HepG2 (cell line): Measurements from ENCODE around the gene TOP1. TPM values are rescaled to one million over a fixed set of nuclear protein-coding genes. Genes with fewer than 3 reads are reported as not detected.

Experiments used
- ATAC-seq: fragments of 200-7000 bp; cut with Tn5 transposase; 3 replicates; pipeline ENCODE4 v1.9.1; 2020; ENCODE audit warnings: mild to moderate bottlenecking, moderate library complexity
- BruUV-seq: library from RNA; stranded (reverse); fragments of 400-500 nt; replicated peaks from 2 replicates; lab custom pipeline; 2021; lab: Mats Ljungman, UMichigan
- CTCF ChIA-PET: fragments of 300-600 bp; formaldehyde crosslinking; extraction: SDS; loops from one replicate; lab custom pipeline; 2021; ENCODE audit warnings: low total read pairs, inconsistent platforms, low intra/inter-chr PET ratio; lab: Yijun Ruan, JAX
- POLR2A ChIA-PET: fragments of 350-600 bp; sonication (Branson Sonifier 250); formaldehyde crosslinking; loops from one replicate; lab custom pipeline; 2020; ENCODE audit warnings: antibody characterized with exemption, inconsistent platforms; lab: Yijun Ruan, JAX
- DNase-seq: peaks from one replicate; pipeline ENCODE4 v3.0.0-alpha.2; 2015; ENCODE audit warnings: low spot score
- FAIRE-seq: peaks from 3 replicates; lab custom pipeline; 2011; peaks lifted over from hg19 to GRCh38; lab: Jason Lieb, UNC
- H2AFZ ChIP-seq: one replicate; pipeline ENCODE4 v1.6.1; 2011; ENCODE audit warnings: low read length, inconsistent platforms
- H3K27ac ChIP-seq: fragments of 300-600 bp; 3 replicates; pipeline ENCODE4 v1.8.0; 2011; ENCODE audit warnings: mixed run types, mild to moderate bottlenecking, mixed read lengths, low read length, inconsistent platforms; ENCODE audit not compliant: insufficient read depth; ENCODE audit errors: extremely low read length
- H3K27me3 ChIP-seq, 2 experiments: fragments of 200-600 bp in 1 of 2; 2 replicates in 1 of 2; 3 replicates in 1 of 2; pipeline versions ENCODE4 v1.6.0 to v1.8.0; 2011; ENCODE audit warnings: low read length in 2 of 2, mild to moderate bottlenecking in 2 of 2, moderate library complexity in 2 of 2, inconsistent platforms in 1 of 2; ENCODE audit not compliant: insufficient read depth in 2 of 2, control insufficient read depth in 1 of 2
- H3K36me3 ChIP-seq, 2 experiments: fragments of 200-600 bp in 1 of 2; replicated peaks in 1 of 2; 2 replicates in 1 of 2; 3 replicates in 1 of 2; pipeline versions ENCODE4 v1.5.1 to v1.8.0; 2011; ENCODE audit warnings: low read length in 2 of 2, inconsistent platforms in 1 of 2; ENCODE audit not compliant: insufficient read depth in 2 of 2, control insufficient read depth in 1 of 2
- H3K4me1 ChIP-seq: 2 replicates; pipeline ENCODE4 v1.5.1; 2012; ENCODE audit warnings: low read length, inconsistent platforms; ENCODE audit not compliant: insufficient read depth
- H3K4me2 ChIP-seq: 2 replicates; pipeline ENCODE4 v1.6.0; 2011; ENCODE audit warnings: low read depth, low read length, inconsistent platforms
- H3K4me3 ChIP-seq, 3 experiments: fragments of 200-600 bp in 1 of 3; sonication (generic), shearing (Covaris generic) in 1 of 3; replicated peaks in 1 of 3; 2 replicates each; pipeline ENCODE4 v1.5.1; 2011 to 2016; ENCODE audit warnings: low read length in 3 of 3, inconsistent platforms in 2 of 3, low read depth in 2 of 3, mild to moderate bottlenecking in 2 of 3, control low read depth in 1 of 3, mixed read lengths in 1 of 3; ENCODE audit not compliant: insufficient read depth in 1 of 3
- H3K79me2 ChIP-seq: one replicate; pipeline ENCODE4 v1.6.1; 2011; ENCODE audit warnings: low read length, inconsistent platforms; ENCODE audit not compliant: insufficient read depth
- H3K9ac ChIP-seq: 2 replicates; pipeline ENCODE4 v1.6.0; 2011; ENCODE audit warnings: mild to moderate bottlenecking, low read depth, low read length, inconsistent platforms; ENCODE audit not compliant: insufficient read depth
- H3K9me3 ChIP-seq: 2 replicates; pipeline ENCODE4 v1.5.1; 2012; ENCODE audit warnings: mild to moderate bottlenecking, low read length
- H4K20me1 ChIP-seq: 2 replicates; pipeline ENCODE4 v1.6.0; 2011; ENCODE audit warnings: inconsistent platforms, mild to moderate bottlenecking, low read length, moderate library complexity; ENCODE audit not compliant: insufficient read depth
- ARID3A ChIP-seq: IDR thresholded peaks from 2 replicates; pipeline ENCODE4 v1.6.1; 2012; ENCODE audit warnings: low read depth, low read length, improper control_type of control experiment
- CREB1 ChIP-seq, 2 experiments: fragments of 450-650 bp in 1 of 2; IDR thresholded peaks; 2 replicates each; pipeline ENCODE4 v1.6.1; 2016 to 2017; ENCODE audit warnings: control low read depth in 1 of 2, mild to moderate bottlenecking in 1 of 2, missing compliant biosample characterization in 1 of 2, missing genetic modification characterization in 1 of 2
- ELF4 ChIP-seq: sonication (generic); formaldehyde crosslinking; IDR thresholded peaks from 2 replicates; pipeline ENCODE4 v1.5.0; 2020; ENCODE audit warnings: missing genetic modification reagents, mild to moderate bottlenecking, moderate library complexity, borderline replicate concordance
- IRF2 ChIP-seq: IDR thresholded peaks from 2 replicates; pipeline ENCODE4 v1.6.1; 2018; ENCODE audit warnings: missing genetic modification reagents, missing compliant biosample characterization
- KDM1A ChIP-seq: IDR thresholded peaks from 2 replicates; pipeline ENCODE4 v1.6.1; 2016; ENCODE audit warnings: missing compliant biosample characterization
- MAZ ChIP-seq, 2 experiments: sonication (generic) in 1 of 2; formaldehyde crosslinking in 1 of 2; IDR thresholded peaks; 2 replicates each; pipeline versions ENCODE4 v1.5.0 to v1.6.1; 2012 to 2020; ENCODE audit warnings: low read depth in 2 of 2, mild to moderate bottlenecking in 2 of 2, borderline replicate concordance in 1 of 2, improper control_type of control experiment in 1 of 2, low read length in 1 of 2, missing genetic modification reagents in 1 of 2, moderate library complexity in 1 of 2
- MTF1 ChIP-seq: sonication (generic); formaldehyde crosslinking; IDR thresholded peaks from 2 replicates; pipeline ENCODE4 v1.5.0; 2020; ENCODE audit warnings: missing genetic modification reagents
- MZF1 ChIP-seq: sonication (generic); formaldehyde crosslinking; IDR thresholded peaks from 2 replicates; pipeline ENCODE4 v1.8.1; 2023; ENCODE audit warnings: mild to moderate bottlenecking, missing genetic modification reagents, borderline replicate concordance
- PCBP2 ChIP-seq: fragments of 200-400 bp; formaldehyde crosslinking; optimal IDR thresholded peaks from 2 replicates; pipeline ENCODE3; 2018; ENCODE audit warnings: low read length, low read depth; ENCODE audit not compliant: poor library complexity, severe bottlenecking
- RFX5 ChIP-seq: IDR thresholded peaks from 2 replicates; pipeline ENCODE4 v1.6.1; 2011; ENCODE audit warnings: low read depth, low read length, improper control_type of control experiment
- SALL1 ChIP-seq: sonication (generic); formaldehyde crosslinking; IDR thresholded peaks from 2 replicates; pipeline ENCODE4 v1.8.0; 2022; ENCODE audit warnings: mild to moderate bottlenecking, missing genetic modification reagents
- SMAD3 ChIP-seq: sonication (generic); formaldehyde crosslinking; IDR thresholded peaks from 2 replicates; pipeline ENCODE4 v1.4.0; 2020; ENCODE audit warnings: missing genetic modification reagents
- SP5 ChIP-seq: IDR thresholded peaks from 2 replicates; pipeline ENCODE4 v1.6.1; 2016; ENCODE audit warnings: low read depth, borderline replicate concordance
- SYNCRIP ChIP-seq: fragments of 200-400 bp; formaldehyde crosslinking; IDR thresholded peaks from 2 replicates; pipeline ENCODE4 v1.6.1; 2018; ENCODE audit warnings: mild to moderate bottlenecking, low read depth, low read length; ENCODE audit not compliant: insufficient read depth
- TBX2 ChIP-seq: sonication (generic); formaldehyde crosslinking; IDR thresholded peaks from 2 replicates; pipeline ENCODE4 v1.5.0; 2020; ENCODE audit warnings: missing genetic modification reagents, mild to moderate bottlenecking, borderline replicate concordance
- ZFY ChIP-seq: sonication (generic); formaldehyde crosslinking; IDR thresholded peaks from 2 replicates; pipeline ENCODE4 v1.4.0; 2020; ENCODE audit warnings: missing genetic modification reagents
- ZMYM2 ChIP-seq: sonication (generic); formaldehyde crosslinking; IDR thresholded peaks from 2 replicates; pipeline ENCODE4 v1.8.0; 2022; ENCODE audit warnings: mild to moderate bottlenecking, missing genetic modification reagents
- ZMYM4 ChIP-seq: sonication (generic); formaldehyde crosslinking; IDR thresholded peaks from 2 replicates; pipeline ENCODE4 v1.8.1; 2023; ENCODE audit warnings: mild to moderate bottlenecking, missing genetic modification reagents
- ZNF260 ChIP-seq: sonication (generic); formaldehyde crosslinking; IDR thresholded peaks from 2 replicates; pipeline ENCODE4 v1.4.0; 2020; ENCODE audit warnings: missing genetic modification reagents, low read depth, mild to moderate bottlenecking, borderline replicate concordance
- ZNF263 ChIP-seq: sonication (generic); formaldehyde crosslinking; IDR thresholded peaks from 2 replicates; pipeline ENCODE4 v1.4.0; 2020; ENCODE audit warnings: missing genetic modification reagents
- ZNF34 ChIP-seq: sonication (generic); formaldehyde crosslinking; IDR thresholded peaks from 2 replicates; pipeline ENCODE4 v1.4.0; 2020; ENCODE audit warnings: mild to moderate bottlenecking, missing genetic modification reagents, borderline replicate concordance
- ZNF530 ChIP-seq: sonication (generic); formaldehyde crosslinking; IDR thresholded peaks from 2 replicates; pipeline ENCODE4 v1.5.0; 2020; ENCODE audit warnings: low read depth, mild to moderate bottlenecking, missing genetic modification reagents
- ZNF629 ChIP-seq: sonication (generic); formaldehyde crosslinking; conservative IDR thresholded peaks from 2 replicates; pipeline ENCODE4 v1.5.0; 2020; ENCODE audit warnings: missing genetic modification reagents
- WGBS: methylation state at CpG from one replicate; pipeline ENCODE4 v1.1.6; 2017; ENCODE audit warnings: low lambda C conversion rate; 5-methylcytosine and 5-hydroxymethylcytosine counted together
- in situ Hi-C: cut with HindIII; loops from 2 replicates; pipeline ENCODE4 v1.10.0; 2017; ENCODE audit warnings: low pct_unique_long_range_greater_than_20kb; ENCODE audit not compliant: extremely low pct_ligation_motif_present
- intact Hi-C: fragments of 100-400 bp; cut with micrococcal nuclease; formaldehyde crosslinking; loops from one replicate; pipeline ENCODE4 v1.10.0; 2022; ENCODE audit not compliant: unreplicated experiment
- polyA plus RNA-seq, 8 experiments: library from polyadenylated mRNA; depleted of rRNA in 3 of 8; stranded (reverse) in 7 of 8; unstranded in 1 of 8; fragments of >200 nt; fragmentation: Illumina TruSeq in 4 of 8; extraction: Trizol in 4 of 8; gene quantifications; 2 replicates each; pipeline versions ENCODE4 v1.2.1 to v1.2.3, GENCODE V29; 2011 to 2016; ENCODE audit warnings: low read depth in 4 of 8, missing spikeins in 1 of 8, mixed read lengths in 1 of 8; ENCODE audit not compliant: insufficient read depth in 1 of 8
- total RNA-seq, 5 experiments: library from RNA; depleted of rRNA; stranded (reverse); fragments of >200 nt; fragmentation: Illumina TruSeq; extraction: Trizol; gene quantifications; 2 replicates each; pipeline ENCODE4 v1.2.3, GENCODE V29; 2016; ENCODE audit warnings: low read depth in 1 of 5

The TOP1 gene
- total and polyA plus RNA-seq, 2 of the 13 experiments (the other 11 are each of a cell fraction or from before 2014, with no cell fraction given) = 10.2 to 19.4 TPM

- H4K20me1 ChIP-seq = no peaks in the 10 kb centered on the region
- CTCF ChIA-PET = no interaction called here
- no peak overlapping the region for H2AFZ ChIP-seq
- 53% methylated on average over 8 of the region's 8 CpGs for WGBS
- intact Hi-C loops = no loop called here
- in situ Hi-C loops = no loop called here
- H3K27me3 ChIP-seq = peaks cover 6 to 32% of the 10 kb centered on the region in 2 experiments; a peak in 4 of 5 replicates
- peaks cover 7% of the 10 kb centered on the region for H3K9me3 ChIP-seq
- H3K27ac ChIP-seq = no peak overlapping the region
- FAIRE-seq (no peak), ATAC-seq (no peak), DNase-seq (no peak)
- peaks cover 76% of the 10 kb centered on the region for H3K4me1 ChIP-seq
- POLR2A ChIA-PET = interaction anchor here (1.4 to 2.4 kb wide), 2 partner anchors 20 to 23 kb away, joined by 4 to 14 read pairs; partner anchors contain the start of gene TOP1
- no peaks in the 10 kb centered on the region for H3K79me2 ChIP-seq
- no TSS peak for BruUV-seq
- peak overlapping the region; percentile 94; the same call in 1 of the 2 replicates for H3K4me2 ChIP-seq
- H3K4me3 ChIP-seq = no peak overlapping the region
- H3K36me3 ChIP-seq = no peaks in the 10 kb centered on the region
- no peak overlapping the region for H3K9ac ChIP-seq
- peak; percentile 62; the same call in 1 of the 2 replicates for TF ChIP-seq KDM1A (CRISPR knock-in tag)
- no peak for TF ChIP-seq ZNF260 (CRISPR knock-in tag)
- peak; percentile 33; the same call in 1 of the 2 replicates for TF ChIP-seq ZMYM4 (CRISPR knock-in tag)
- TF ChIP-seq CREB1 (IDR thresholded peaks at IDR 0.05) = no peak
- no peak for TF ChIP-seq CREB1 (CRISPR knock-in tag; IDR thresholded peaks at IDR 0.05)
- no peak for TF ChIP-seq MAZ (IDR thresholded peaks at IDR 0.05; ENCODE audit: borderline replicate concordance, low read depth, low read length)
- TF ChIP-seq MAZ (CRISPR knock-in tag; IDR thresholded peaks at IDR 0.05; ENCODE audit: low read depth) = no peak
- TF ChIP-seq IRF2 (CRISPR knock-in tag) = 0 out of 2 replicates have a peak, but pooled peaks have one; percentile 16
- no peak for TF ChIP-seq SP5 (CRISPR knock-in tag)
- no peak for TF ChIP-seq ZNF530
- no peak for TF ChIP-seq ZMYM2 (CRISPR knock-in tag)
- TF ChIP-seq SALL1 = 0 out of 2 replicates have a peak, but pooled peaks have one; percentile 9
- TF ChIP-seq ZNF629 (CRISPR knock-in tag) = peak; percentile 87
- no peak for TF ChIP-seq MZF1
- TF ChIP-seq TBX2 (CRISPR knock-in tag) = no peak
- no peak for TF ChIP-seq MTF1 (CRISPR knock-in tag)
- TF ChIP-seq RFX5 = no peak
- no peak for TF ChIP-seq ZFY
- TF ChIP-seq ZNF34 = 0 out of 2 replicates have a peak, but pooled peaks have one; percentile 52
- TF ChIP-seq ELF4 (CRISPR knock-in tag) = no peak
- TF ChIP-seq SYNCRIP = no peak
- no peak for TF ChIP-seq ARID3A
- TF ChIP-seq ZNF263 (CRISPR knock-in tag) = 0 out of 2 replicates have a peak, but pooled peaks have one; percentile 33
- TF ChIP-seq SMAD3 (CRISPR knock-in tag) = 0 out of 2 replicates have a peak, but pooled peaks have one; percentile 10
- TF ChIP-seq PCBP2 = no peak
Observed at GRCh38 chr20:41004531-41005360, 23.9 kb upstream of the TOP1 start.
